ENCODE measurements around the gene PCDH1.

PCDH1 gene

DNA sequence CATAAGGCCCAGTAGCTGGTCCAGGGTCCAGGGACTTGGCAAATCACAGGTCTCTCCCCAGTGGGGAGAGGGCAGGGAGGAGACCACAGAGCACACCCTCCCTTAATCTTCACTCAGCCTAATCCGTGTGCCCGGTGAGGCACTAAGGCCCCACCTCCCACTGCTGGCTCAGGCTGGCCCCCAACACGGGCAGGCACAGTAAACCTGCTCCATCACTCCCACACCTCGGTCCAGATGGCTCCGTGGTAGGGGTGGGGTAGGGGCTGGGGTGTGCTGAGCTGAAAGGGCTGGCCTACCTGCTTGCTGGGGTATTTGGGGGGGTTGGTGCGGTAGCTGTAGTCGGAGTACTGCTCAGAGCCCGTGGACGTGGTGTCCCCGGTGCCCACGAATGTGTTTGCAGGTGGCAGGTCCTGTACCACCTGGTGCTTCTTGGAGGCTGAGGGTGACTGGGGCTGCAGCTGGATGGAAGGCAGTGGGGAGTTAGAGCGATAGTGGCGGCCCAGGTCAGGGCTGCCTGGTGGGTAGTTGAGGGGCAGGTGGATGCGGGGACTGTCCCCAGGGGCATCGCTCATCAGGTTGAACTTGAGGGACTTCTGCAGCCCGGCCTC, 15.2 kb downstream of the PCDH1 start:
- Histone ChIP-seq H3K4me3 (no peak overlapping the region), H3K27ac (peak overlapping the region in 3 of 21 experiments; percentile 6 to 42 (median 29))

DNA sequence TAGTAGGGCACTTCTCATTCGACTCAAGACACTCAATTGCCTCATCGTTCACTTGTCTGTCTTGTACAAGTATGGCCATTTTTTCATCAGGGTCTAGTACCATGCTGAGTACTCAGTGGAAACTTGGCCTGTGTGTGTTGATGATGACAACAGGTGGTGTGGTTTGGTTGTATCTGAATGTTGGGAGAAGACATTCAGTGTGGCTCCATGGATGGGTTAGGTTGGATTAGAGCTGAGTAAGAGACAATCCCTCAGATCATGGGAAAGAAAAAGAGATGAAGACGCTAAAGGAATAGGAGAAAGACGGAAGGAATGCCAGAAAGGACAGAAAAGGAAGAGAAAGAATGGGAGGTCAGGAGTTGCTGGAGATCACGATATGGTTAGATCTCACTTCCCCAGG, 17.0 kb downstream of the PCDH1 start:
- no peak overlapping the region for H3K4me3 ChIP-seq
- H3K27ac ChIP-seq: peak overlapping the region in 1 of 21 experiments; percentile 1

DNA sequence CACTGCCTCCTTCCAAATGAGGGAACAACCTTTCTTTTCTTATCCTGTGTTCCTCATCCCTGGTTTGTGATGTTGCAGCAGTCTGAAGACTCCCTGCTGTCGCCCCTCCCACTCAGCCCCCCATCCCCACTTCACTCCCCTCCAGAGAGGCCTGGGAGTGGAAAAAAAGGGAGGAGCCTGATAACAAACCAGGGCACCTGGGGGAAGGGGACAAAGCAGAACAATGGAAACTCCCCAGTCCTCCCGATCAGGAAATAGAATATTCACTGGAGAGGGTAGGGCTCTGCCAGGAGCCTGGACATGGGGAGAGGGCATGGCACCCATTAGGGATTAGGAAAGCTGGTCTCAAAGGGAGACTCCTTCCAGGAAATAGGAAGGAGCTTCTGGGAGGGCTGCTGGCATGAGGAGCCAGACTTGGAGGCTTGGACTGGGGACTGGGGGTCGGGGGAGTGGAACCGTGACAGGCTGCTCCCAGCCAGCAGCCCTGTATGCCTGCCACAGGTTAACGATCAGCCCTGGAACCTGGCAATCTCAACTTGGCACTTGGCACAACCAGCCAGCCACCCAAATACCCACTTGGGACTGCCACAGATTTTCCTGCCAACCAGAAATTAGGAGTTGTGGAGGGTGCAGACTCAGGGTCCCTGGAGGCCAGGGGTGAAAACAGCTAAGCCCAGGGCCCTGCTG, 20.0 kb downstream of the PCDH1 start:
- Histone ChIP-seq H3K27ac (peak overlapping the region in 2 of 21 experiments; percentile 27 to 34), H3K4me3 (no peak overlapping the region)

DNA sequence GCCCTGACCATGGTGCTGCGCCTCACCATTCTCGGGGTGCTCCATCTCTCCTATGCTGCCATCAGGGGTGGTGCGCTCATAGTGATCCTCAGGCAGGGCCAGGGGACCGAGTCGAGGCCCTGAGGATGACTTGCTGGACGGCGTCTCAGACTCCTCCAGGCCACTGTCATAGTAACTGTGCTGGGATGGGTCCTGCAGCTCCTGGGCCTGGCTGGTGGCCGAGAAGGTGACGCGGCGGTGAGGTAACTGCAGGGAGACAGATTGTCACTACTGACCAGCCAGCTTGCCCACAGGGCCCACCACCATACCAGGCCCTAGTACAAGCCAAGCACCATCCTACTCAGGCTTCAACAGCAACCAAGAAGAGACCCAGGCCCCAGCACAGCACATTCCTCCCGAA, 21.0 kb downstream of the PCDH1 start:
- Histone ChIP-seq H3K4me3 (no peak overlapping the region), H3K27ac (no peak overlapping the region)

DNA sequence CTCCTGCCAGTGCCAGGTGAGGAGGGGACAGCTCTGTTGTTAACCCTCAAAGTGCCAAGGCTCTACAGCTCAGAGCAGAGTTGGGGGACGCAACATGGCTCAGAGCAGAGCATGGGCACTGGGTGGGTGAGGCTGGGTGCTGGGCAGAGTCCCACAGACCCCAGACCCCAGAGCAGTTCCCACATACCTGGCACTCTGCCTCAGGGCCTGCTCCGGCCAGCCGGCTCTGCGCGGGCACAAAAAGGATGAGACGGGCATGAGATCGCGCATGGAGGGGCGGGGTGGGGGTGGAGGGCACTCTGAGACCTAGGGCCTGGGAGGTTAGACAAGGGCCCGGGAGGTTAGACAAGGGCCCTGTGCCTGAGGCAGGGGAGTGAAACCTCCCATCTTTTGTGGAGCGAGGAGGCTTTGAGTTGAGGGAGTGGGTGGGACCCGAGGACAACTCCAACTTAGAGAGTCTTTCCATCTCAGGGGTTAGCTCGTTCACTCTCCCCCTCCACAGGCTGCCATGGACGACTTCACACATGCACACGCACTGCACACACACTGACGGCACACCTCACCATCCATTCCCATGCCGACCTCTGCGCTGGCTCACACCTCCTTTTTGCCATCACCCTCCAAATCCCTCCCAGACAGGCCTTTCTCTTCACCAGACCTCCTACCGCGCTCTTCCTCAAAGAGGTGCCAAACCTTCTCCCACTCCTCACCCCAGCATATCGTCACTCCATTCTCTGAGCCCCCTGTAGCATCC, 22.0 kb downstream of the PCDH1 start:
- Histone ChIP-seq H3K4me3 (no peak overlapping the region), H3K27ac (peak overlapping the region in 2 of 21 experiments; percentile 0 to 40)

DNA sequence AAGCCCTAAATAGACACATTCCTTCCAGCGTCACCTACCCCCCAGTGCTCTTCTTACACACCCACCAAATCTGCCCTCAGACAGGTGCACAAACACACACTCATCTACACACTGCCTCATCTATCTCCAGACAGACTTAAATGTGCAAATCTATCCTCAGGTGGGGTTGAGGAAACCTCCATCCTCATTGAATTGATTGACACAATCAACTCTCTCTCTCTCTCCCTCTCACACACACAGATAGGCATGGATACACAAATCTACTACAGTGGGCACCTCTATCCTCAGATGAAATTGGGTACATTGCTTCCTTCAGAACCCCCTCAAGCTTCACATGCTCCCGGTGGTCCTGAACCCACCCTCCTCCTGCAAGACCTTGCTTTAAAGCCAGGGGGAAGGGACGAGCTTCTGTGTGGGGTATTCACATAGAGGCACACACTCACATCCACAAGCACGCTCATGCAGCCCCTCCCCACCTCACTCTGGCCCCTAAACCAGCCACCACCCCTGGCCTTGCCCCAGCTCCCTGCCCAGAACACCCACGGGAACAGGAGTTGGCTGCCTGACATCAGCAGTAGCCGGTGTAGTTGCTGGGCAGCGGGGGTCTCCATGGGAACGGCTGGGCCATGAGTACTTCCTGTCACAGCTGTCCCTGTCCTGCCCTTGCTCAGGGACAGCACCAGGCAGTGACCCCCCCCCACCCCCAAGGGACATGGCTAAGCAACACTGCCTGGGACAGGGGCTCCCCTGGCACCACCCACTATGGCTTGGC, 22.8 kb downstream of the PCDH1 start:
- H3K4me3 ChIP-seq: no peak overlapping the region
- H3K27ac ChIP-seq: peak overlapping the region in 2 of 21 experiments; percentile 0 to 40

DNA sequence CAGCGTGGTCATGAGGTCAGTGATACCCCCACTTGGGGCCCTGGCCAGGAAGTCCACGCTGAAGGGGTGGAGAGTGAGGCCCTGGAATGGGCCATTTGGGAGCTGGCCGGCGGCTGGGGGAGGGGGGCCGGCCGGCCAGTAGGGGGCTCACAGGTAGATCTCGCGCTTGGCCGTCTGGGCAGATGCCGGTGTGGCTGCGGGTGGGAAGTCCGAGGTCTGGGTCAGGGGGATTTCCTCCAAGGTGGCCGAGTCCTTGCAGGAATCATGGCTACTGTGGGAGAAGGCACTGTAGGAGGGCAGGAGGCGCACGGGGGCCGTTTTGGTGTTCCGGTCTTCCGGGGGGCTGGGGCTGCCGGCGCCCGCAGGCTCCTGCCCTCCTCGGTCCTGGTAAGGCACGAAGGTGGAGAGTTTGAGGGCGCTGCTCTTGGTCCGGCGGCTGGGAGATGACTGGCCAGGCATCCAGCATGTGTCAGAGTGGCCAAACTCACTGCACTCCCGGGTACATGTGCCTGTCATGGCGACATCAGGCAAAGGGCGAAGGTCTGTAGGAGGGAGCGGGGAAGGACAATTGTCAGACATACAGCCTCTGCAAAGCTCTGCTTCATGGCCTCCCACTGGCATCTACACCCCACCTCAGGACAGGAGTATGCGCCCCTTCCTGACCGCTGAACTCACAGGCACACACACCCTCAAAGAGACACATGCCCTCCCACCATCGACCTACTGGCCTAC, 24.1 kb downstream of the PCDH1 start:
- Histone ChIP-seq H3K4me3 (no peak overlapping the region), H3K27ac (no peak overlapping the region)

DNA sequence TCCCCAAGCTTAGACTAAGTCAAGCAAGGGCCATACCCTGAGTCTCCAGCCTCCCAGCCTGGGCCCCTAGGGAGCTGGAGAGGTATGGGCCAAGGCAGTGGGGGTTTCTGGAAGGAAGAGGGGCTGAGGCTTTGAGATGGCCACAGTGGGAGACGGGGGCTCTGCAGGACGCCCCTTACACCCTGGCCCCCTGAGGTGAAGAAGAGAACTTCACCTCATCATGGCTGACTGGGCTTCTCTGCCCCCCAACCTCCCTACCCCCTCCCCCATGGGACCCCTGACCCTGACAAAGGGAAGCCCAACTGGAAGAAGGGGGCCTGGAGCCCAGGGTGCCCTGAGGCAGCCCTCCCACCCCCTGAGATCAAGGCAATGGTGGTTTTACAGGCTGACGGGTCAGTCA, 25.8 kb downstream of the PCDH1 start:
- Histone ChIP-seq H3K27ac (no peak overlapping the region), H3K4me3 (no peak overlapping the region)

DNA sequence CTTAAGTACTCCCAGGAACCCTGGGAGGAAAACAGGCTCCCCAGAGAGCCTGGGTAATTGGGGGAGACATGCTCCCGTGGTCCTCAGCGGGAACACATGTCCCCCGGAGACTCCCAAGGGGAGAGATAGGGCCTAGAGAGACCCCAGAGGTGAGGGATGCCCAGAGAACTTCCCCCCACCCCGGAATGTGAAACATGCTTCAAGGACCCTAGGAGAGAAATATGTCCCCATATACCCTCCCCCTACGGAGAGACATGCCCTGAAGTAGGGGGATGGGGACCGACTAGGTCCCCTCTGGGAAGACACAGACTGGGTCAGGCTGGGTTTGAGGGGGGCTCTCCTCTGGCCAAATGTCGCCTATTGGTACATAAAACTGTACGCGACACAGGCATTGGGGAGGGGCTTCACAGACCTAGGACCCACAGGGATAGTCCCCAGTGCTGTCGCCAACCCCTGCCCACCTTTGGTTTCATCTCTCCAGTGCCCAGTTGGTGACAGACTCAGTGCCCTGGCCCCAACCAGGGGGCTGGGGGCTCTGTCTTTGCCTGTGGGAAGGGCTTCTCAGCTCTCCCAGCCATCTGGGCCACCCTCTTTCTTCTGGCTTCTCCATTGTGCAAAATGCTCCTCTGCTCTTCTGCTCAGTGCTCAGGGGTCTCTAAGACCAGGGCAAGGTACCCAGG, 26.9 kb downstream of the PCDH1 start:
- H3K27ac ChIP-seq: peak overlapping the region in 17 of 21 experiments; percentile 86 to 98 (median 94)

DNA sequence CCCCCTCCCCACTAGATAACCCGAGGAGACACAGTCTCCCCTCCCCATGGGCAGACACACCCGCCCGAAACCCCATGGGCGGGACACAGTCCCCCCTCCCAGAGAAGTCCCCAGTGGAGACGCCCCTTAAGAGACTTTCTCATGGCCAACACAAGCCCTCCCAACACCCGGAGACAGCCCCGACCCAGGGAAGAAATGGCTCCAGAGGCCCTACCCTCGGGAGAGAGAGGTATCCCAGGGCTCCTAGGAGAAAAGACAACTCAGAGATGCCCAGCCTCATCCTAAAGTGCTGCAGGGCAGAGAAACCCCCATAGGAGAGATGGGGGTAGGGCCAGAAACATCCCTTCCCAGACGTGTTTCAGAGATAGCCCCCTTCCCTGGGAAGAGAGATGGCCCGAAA, 27.4 kb downstream of the PCDH1 start:
- H3K4me3 ChIP-seq: peak overlapping the region; percentile 39 to 73 (median 55)
- H3K27ac ChIP-seq: peak overlapping the region in 20 of 21 experiments; percentile 86 to 98 (median 94)

More for the DNA sequence above, 26.9 kb downstream of the PCDH1 start:
- no peak overlapping the region for H3K4me3 ChIP-seq

DNA sequence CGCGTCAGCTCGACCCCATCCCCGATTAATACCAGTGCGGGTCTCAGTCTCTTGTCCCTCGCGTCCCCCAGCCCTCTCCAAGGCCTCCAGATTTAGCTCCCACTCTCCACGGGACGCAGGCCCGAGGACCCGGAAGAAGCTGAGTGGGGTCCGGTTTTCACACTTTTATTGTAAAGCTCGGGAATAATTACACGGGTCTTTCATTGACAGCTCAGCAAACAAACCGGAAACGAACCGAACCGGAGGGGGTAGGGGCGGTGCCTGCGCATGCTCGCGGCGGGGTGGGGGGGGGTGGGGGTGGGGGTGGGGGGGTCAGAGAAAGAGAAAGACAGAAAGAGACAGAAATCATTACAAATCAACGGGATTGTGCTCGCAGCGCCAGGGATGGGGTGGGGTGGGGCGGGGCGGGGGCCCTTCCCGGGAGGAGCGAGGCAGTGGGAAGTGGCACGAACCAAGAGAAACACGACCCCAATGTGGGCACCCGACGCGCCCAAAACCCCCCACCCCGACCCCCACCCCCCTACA, 27.9 kb downstream of the PCDH1 start:
- Histone ChIP-seq H3K27ac (peak overlapping the region; percentile 83 to 98 (median 94)), H3K4me3 (peak overlapping the region; percentile 39 to 73 (median 55))

DNA sequence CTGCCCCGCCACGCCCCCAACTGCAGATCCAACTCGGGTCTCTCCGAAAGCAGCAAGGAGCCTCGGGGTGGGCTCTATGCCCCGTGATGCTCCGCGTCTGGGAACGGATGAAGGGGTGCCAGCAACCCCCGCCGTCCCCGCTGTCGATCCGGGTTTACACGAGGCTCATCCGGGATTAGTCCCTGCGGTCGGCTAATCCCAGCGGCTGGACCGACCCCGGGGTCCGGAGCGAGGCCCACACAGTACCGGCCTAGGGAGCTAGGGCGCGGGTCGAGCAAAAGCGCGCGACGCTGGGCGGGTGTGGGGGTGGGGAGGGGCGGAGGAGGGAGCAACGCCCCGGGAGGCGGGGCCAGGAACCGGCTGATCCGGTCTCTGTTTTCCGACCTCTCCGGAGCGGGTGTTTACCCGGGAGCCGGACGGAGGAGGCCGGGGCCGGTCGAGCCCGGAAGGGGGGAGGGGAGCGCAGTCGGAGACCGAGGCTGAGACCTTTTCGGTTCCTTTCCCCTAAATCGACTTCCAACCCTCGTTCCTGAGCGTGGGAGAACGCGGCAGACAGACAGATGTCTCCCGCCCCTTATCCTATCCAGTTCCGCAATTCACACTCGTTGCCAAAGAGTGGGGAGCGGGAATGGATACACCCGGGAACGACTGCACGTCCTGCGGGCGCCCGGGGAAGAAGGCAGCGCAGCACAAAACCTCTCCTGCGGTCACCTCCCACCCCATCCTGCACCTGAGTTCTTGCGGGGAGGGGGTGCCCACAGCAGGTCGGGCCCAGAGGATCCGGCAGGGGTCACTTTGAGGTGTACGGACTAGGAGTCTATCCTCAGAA, 28.6 kb downstream of the PCDH1 start:
- Histone ChIP-seq H3K4me3 (peak overlapping the region; percentile 39 to 73 (median 55)), H3K27ac (peak overlapping the region; percentile 83 to 98 (median 94))

DNA sequence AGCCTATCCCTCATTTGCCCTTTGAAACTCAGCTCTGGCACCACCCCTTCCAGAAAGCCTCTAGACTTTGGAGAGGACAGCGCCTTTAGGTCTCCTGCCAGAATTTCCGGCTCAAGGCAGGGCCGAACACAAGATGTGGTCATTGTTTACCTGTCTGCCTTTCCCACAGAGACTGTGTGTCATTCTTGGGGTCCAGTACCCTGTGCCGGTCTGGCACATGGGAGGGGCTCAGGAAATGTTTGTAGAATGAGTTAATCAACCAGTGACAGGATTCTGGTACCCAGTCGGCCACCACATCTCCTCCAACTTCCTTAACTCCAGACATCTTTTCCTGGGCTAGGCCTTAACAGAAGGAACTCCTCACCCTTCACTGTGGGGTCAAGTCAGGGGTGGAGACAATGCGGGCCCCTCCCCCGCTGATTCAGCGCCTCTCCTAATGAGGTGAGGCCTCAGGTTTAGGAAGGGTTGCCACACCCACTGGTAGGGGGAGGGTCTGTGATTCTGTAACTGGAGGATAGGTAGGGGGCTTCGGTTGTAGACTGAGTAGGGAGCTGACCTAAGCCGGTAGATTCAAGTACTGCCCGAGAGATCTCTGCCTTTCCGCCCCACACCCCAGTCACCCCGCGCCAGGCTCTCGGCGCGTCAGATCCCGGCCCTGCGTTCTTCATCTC, 29.3 kb downstream of the PCDH1 start:
- Histone ChIP-seq H3K4me3 (peak overlapping the region; percentile 39 to 73 (median 55)), H3K27ac (peak overlapping the region; percentile 83 to 98 (median 94))

DNA sequence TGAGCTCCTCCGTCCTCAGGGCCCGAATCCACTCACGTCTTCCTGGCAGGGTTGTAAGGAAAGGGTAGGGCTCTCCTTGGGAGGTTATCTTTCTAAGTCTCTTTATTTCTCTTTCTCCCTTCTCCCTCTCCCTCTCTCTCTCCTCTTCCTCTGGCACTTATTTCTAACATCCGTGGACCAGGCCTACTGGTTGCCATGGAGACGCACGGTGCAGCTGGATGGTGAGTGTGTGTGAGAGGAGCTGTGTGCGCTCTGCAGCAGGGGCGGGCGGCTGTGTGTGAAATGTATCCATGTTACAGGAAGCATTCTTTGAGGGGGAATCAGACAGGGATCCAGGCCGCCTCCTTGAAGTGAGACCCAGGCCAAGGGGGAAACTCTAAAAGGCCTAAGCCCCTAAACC, 32.2 kb downstream of the PCDH1 start:
- Histone ChIP-seq H3K4me3 (no peak overlapping the region), H3K27ac (peak overlapping the region in 3 of 21 experiments; percentile 9 to 57 (median 26))

DNA sequence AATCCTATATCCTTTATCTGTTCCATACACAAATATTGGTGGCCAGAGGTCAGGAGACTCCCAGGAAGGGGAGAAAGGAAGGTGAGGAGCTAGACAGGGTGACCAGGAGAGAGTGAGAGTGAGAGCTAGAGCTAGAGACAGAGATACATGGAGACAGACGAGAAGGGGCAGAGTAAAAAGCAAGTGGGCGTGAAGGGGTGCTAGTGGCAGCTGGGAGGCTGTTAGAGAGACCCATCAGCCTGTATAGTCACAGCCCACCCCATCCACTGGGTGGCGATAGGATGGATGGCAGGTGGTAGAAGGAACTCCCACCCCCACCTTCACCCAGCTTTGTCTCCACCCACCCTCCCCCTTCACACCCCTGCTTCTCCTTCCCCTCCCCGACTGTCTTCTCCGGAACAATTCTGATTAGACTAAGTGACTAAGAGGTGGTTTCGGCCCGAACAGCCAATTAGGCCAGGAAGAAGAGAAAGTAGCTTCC, 32.8 kb downstream of the PCDH1 start:
- no peak overlapping the region for H3K4me3 ChIP-seq
- H3K27ac ChIP-seq: peak overlapping the region in 2 of 21 experiments; percentile 9 to 57

DNA sequence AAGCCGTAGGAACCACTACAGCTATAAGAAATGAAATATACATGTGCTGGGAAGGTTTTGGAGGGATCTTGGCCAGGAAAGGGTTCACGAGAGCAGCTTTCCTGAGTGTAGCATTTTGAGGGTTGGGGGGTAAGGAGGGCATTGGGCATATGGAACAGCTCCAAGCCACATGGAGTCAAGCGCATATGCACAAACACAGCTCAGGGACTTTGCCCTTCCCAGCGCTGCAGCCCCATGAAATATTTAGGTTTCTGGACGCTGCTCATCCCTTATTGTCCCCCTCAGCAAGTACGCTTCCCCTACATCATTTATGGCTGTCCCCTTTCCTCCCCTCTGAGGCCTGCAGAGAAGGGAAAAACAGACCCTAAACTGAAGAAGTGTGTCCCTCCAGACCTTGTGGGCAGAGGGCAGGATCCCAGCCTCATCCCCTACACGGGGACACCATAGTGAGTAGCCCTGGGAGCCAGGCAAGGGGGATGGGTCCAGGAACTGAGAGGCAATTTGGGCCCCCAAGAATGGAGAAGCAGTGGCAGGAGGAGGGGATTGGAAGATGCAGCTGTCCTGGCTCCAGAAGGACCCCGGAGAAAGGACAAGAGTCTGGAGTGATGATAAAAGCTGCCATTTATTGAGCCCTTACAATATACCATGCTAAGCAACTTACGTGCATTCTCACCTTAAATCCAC, 33.7 kb downstream of the PCDH1 start:
- Histone ChIP-seq H3K27ac (peak overlapping the region in 3 of 21 experiments; percentile 2 to 57 (median 28)), H3K4me3 (no peak overlapping the region)
